Endometrial microvascular endothelial cells (primary cell): ENCODE measurements around the gene ASF1A. TPM values are rescaled to one million over a fixed set of nuclear protein-coding genes. Genes with fewer than 3 reads are reported as not detected.
"Not testable (repeated sequence)": the region's sequence is repeated elsewhere in the genome, so short reads cannot be mapped to it uniquely, and the experiment has no call there.

Experiments used
- in situ Hi-C: cut with HindIII; loops from 2 replicates; pipeline ENCODE4 v1.10.0; 2017; ENCODE audit warnings: low sequenced_read_pairs, low pct_unique_long_range_greater_than_20kb; ENCODE audit errors: inconsistent ontology term
- total RNA-seq: library from RNA; depleted of rRNA; stranded (reverse); fragments of >200 nt; gene quantifications from one replicate; pipeline ENCODE4 v1.2.3, GENCODE V29; 2015; ENCODE audit errors: inconsistent ontology term

The ASF1A gene
- 20.6 TPM for total RNA-seq

DNA sequence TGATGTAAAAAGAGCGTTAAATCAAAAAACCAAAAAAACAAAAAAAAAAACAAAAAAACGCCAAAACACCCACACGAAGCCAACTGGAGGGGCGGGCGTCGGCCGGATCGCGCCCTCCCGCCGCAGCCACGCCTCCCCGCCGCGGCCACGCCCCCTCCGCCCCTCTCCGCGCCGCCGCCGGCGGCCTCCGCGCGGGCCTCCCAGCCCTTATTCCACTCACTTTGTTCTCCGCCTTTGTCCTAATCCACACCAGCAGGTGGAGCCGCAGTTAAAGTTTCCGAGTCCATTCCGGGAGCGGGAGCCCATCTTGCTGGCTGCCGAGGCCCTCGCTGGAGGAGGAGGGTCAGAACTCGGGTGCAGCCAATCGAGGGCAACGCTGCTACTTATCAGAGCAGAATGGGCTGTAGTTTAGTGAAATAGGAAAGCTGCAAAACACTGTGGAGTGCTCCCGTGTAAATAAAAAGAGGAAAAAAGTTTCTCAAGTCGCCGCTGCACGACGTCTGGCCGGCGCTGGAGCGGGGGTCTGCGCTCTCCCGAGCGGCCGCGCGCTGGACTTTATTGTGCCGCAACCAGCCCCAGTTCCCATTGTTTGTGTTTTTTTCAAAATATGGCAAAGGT, at the start of gene ASF1A:
ASF1A (plus strand) TSS at position 346 of the 618 bp plus-strand sequence; CDS start at position 608, 262 bp downstream.
- in situ Hi-C loops = no loop called here

GRCh38 chr6:118844915-118845314, 49.0 kb upstream of the ASF1A start:
- in situ Hi-C loops = no loop called here

DNA sequence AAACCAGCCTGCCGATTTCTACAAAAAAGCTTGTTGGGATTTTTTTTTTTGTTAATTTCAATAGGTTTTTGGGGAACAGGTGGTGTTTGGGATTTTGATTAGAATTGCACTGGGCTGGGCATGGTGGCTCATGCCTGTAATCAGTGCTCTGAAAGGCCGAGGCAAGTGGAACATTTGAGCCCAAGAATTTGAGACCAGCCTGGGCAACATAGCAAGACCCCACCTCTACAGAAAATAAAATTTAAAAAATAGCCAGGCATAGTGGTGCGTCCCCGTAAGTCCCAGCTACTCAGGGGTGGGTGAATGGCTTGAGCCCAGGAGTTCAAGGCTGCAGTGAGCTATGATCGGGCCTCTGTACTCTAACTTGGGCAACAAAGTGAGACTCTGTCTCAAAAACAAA, 40.5 kb upstream of the ASF1A start:
- in situ Hi-C loops = no loop called here

DNA sequence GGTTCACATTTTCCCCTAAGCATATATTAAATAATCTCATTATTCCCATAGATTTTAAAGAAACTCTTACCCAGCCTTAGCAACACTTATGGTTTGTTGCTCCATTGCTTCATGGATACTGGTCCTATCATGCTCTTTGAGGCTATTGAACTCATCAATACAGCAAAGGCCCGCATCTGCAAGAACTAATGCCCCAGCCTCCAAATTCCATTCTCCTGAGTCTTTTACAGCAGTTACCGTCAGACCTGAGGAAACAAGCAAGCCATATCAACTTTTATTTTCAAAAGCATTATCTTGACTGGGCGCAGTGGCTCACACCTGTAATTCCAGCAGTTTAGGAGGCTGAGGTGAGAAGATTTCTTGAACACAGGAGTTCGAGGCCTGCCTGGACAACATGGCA, 37.7 kb upstream of the ASF1A start:
- in situ Hi-C loops = no loop called here

- in situ Hi-C loops = no loop called here
These were observed 34.4 kb upstream of the ASF1A start for GRCh38 chr6:118859517-118860064.

- in situ Hi-C loops = no loop called here
These were observed 33.6 kb upstream of the ASF1A start for GRCh38 chr6:118860363-118860762.

DNA sequence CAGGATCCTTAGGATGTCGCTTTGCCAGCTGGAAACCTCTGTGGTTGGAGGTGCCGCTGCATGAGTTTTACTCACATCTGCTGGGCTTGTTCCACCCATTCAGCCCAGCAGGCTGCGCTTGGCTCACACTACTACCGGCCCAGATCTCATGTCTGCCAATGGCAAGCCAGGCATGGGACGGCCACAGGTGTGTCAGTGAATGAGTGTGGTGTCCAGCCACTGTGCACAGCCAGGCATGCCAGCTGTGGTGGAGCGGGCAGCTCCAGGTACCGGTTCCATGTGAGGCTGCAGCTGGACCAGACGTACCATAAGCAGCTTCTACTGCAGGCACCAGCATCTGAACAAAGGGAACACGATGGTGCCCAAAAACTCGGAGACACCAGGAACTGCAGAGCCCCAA, 33.1 kb upstream of the ASF1A start:
- in situ Hi-C loops = no loop called here

DNA sequence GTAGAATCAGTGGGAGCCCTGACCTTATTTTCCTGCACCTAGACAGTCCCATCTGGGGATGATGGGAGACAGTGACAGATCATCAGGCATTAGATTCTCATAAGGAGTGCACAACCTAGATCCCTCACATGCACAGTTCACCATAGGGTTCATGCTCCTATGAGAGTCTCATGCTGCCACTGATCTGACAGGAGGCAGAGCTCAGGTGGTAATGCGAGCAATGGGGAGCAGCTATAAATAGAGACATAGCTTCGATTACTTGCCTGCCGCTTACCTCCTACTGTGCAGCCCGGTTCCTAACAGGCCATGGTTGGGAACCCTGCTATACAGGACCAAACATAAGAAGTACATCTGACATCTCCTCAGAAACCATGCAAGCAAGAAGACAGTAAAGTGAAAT, 31.5 kb upstream of the ASF1A start:
- in situ Hi-C loops = no loop called here

GRCh38 chr6:118864341-118865099, 29.4 kb upstream of the ASF1A start:
- in situ Hi-C loops = no loop called here

GRCh38 chr6:118865100-118865391, 28.9 kb upstream of the ASF1A start:
- in situ Hi-C loops = no loop called here

- in situ Hi-C loops = no loop called here
These were observed 26.8 kb upstream of the ASF1A start for GRCh38 chr6:118867181-118867580.

DNA sequence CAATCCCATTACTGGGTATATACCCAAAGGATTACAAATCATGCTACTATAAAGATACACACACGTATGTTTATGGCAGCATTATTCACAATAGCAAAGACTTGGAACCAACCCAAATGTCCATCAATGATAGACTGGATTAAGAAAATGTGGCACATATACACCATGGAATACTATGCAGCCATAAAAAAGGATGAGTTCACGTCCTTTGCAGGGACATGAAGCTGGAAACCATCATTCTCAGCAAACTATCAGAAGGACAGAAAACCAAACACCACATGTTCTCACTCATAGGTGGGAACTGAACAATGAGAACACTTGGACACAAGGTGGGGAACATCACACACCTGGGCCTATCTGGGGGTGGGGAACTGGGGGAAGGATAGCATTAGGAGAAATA, 25.1 kb upstream of the ASF1A start:
- in situ Hi-C loops = not testable (repeated sequence)

- in situ Hi-C loops = no loop called here
These were observed 24.6 kb upstream of the ASF1A start for GRCh38 chr6:118869350-118869749.

- in situ Hi-C loops = no loop called here
These were observed 23.9 kb upstream of the ASF1A start for GRCh38 chr6:118869894-118870589.

GRCh38 chr6:118871331-118871730, 22.6 kb upstream of the ASF1A start:
- in situ Hi-C loops = no loop called here

- in situ Hi-C loops = no loop called here
These were observed 21.6 kb upstream of the ASF1A start for GRCh38 chr6:118872318-118872717.

DNA sequence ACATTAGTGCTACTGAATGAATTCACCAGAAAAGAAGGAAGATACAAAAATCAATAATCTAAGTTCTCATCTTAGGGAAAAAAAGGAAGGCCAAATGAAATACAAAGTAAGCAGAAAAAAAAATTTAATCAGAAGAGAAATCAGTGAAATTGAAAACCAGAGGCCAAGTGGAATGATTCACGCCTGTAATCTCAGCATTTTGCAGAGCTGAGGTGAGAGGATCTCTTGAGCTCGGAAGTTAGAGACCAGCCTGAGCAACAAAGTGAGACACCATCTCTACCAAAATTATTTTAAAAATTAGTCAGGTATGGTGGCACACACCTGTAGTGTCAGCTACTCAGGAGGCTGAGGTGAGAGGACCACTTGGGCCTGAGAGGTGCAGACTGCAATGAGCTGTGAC, 21.2 kb upstream of the ASF1A start:
- in situ Hi-C loops = no loop called here

- in situ Hi-C loops = no loop called here
These were observed 20.7 kb upstream of the ASF1A start for GRCh38 chr6:118873239-118873638.

GRCh38 chr6:118875672-118876071, 18.3 kb upstream of the ASF1A start:
- in situ Hi-C loops = no loop called here

DNA sequence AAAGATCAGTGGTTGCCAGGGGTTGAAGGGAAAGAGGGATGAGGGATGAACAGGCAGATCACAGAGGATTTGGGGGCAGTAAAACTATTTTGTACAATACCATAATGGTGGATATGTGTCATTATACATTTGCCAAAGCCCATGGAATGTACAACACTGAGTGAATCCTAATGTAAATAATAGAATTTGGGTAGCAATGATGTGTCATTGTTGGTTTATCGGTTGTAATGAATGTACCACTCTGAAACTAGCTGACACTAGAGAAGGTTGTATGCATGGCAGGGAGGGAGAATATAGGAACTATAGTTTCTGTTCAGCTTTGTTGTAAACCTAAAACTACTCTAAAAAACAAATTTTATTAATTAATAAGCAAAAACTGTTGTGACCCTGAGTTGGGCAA, 17.8 kb upstream of the ASF1A start:
- in situ Hi-C loops = no loop called here
